ENCODE results near the gene DMXL1.

GRCh38 chr5:119289438-119290044 is 218.7 kb downstream of the DMXL1 start:
- TF ChIP-seq CTCF (IDR thresholded peaks at IDR 0.05) (no peak), POLR2A (IDR thresholded peaks at IDR 0.05) (no peak)

All from heart left ventricle (tissue), 13 donors.